HG03045 (cell line): Measurements from ENCODE around the gene NOC2L.
A peak's percentile ranks its signal among the peaks of the same experiment; 100 is the strongest.

ENCODE experiments used
- ATAC-seq: cut with Tn5 transposase; IDR thresholded peaks from one replicate; pipeline ENCODE4 v1.9.1; 2021; ENCODE audit warnings: mild to moderate bottlenecking, moderate library complexity; ENCODE audit not compliant: unreplicated experiment

NOC2L gene

DNA sequence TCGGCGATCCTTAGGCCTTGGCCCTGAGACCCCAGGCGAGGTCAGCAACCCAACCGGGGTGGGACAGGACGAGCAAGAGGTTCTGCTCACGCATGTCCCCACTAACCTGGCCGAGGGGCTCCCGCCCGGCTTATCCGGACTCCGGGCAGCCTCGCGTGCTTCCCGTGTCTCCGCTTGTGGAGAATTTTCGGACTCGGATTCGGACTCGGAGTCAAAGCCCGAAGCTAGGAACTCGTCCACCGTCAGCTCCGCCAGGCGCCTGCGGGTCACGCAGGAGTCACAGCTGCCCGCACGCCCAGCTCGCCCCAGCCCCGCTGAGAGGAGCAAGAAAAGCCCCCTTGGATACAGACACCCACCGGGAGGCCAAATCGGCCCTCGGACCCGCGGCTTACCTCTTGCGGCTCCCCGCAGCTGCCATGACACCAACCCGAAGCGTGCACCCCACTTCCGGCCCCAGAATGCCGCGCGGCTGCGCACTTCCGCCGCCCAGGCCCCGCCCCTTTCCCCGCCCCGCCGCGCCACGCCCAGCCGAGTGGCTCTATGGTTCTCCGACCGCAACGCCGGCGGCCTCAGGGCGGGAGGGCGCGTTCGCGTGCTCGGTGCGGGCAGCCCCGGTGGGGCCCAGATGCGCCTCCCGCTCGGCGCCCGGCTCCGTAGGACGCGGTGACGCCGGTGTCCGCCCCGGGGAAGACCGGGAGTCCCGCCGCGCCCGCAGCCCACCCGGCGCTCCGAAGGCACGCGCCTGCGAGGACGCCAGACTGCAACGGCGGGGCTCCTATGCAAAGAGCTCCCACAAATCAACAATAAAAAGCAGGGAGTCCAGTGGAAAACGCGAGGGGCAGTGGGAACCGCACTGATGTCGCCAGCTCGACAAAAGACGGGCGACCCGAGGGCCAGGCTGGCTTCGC lies at the start of gene NOC2L:
Gene NOC2L (minus strand): TSS at position 434 of the 908 bp plus-strand sequence. CDS start 16 bp downstream, at position 418.
- peak; percentile 58 for ATAC-seq

DNA sequence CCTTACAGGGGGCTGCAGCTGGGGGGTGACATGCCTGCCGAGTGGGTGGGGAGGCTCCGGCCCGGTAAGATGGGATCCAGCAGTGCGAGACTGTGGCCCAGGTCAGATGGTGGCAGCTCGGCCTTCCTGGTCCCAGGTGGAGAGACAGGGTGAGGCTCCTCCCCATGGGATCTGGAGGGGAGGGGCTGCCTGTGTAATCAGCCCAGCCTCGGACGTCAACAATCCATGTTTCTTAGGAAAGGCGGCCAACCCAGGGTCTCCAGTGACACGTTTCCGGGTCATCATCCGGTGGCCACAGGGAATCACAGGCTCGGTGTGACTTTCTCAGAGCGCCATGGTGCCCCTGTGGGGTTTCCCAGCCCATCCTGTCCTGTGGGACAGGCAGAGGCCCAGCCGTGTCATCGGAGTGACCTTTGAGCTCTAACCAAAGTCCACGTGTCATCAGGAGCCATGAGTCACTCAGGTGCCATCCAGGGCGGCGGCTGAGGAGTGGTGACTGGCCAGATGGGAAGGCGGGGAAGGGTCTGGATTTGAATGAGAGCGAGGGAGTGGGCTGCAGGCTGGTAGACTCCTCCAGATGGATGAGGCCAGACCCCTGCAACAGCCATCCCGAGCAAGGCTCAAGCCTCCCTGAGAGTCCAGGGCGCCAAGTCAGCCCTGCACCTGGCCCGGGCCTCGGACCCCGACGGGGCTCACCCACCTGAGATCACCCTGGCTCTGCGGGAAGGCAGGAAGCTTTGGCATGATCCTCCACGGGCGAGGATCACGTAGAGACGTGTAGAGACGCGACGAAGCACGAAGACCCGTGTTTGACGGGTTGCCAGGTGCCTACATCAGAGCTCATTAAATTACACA lies 47.5 kb upstream of the NOC2L start:
- no peak for ATAC-seq

DNA sequence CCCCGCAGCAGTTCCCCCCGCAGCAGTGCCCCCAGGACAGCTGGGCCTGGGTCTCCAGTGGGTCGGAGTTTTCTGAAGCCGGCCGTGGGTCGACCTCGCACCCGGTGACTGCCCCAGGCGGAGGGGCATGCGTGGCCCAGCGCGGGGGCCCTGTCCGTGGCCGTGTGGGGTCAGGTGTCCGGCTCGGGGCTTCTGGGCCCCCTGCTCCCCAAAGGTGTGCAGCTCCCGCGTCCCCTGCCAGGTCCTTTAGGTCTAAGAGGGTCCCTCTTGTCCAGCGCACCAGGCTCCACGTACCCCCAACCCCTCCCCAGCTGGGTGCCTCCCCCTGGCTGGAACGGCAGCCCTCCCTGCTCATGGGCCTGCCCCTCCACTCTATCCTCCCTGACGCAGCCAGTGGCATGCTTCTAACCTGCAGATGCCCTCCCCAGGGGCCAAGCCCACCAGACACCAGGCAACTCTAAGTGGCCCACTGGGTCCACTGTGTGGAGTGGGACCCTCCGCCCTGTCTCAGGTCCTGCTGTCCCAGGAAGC lies 46.8 kb upstream of the NOC2L start:
- no peak for ATAC-seq

DNA sequence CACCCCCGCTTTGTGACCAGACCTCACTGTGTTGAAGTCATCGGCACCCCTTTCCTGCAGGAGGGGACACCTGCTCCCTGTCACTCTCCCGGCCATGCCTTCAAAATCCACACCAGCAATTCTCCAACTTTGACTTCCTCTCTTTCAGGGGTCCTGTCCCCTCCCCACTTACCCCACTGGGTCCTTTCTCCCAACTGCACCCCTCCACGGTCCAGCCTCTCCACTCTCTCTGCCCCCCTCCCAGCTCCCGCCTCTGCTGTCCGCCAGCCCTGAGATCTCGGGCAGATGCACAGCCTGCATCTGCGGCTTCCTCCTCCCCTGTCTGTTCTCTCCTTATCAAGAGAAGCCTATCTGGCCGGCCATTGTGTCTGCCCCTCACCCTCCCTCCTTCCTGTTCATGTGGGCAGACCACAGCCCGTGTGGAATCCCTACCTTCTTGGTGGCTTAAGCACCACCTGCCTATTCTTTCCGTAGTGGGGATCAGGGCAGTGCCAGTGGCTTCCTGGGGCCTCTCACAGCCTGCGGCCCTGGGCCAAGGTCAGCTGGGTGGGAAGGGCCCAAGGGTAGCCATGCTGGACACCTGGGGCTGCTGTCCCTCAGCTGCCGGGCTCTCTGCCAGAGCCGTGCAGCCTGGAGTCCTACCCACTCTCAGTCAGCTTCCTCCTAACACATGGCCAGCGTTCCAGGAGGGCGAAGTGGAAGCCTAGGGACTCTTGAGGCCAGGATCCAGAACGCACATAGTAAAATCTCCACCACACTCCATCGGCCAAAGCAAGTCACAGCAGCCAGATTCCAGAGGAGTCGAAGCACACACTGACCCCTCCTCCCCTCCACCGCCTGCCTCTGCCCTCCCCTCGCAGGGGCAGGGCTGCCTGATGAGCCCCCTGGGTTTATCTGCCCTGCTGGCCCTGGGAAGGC lies 46.0 kb upstream of the NOC2L start:
- ATAC-seq, result no peak

DNA sequence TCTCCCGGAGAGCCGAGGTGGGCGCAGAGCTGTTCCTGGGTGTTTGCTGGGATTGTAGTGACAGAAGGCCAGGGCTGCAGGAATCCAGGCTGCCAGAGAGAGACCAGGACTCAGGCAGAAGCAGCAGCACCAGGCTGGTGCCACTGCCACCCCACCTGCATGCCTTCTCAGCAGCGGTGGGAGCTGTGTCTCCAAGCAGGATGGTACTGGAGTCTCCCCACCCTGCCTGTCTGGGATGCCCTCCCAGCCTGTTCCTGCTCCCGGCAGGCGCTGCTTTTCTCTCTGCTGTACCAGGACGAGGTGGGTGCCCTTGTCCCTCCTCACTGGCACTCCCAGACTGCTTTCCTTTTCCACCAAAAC lies 45.3 kb upstream of the NOC2L start:
- ATAC-seq, result no peak

DNA sequence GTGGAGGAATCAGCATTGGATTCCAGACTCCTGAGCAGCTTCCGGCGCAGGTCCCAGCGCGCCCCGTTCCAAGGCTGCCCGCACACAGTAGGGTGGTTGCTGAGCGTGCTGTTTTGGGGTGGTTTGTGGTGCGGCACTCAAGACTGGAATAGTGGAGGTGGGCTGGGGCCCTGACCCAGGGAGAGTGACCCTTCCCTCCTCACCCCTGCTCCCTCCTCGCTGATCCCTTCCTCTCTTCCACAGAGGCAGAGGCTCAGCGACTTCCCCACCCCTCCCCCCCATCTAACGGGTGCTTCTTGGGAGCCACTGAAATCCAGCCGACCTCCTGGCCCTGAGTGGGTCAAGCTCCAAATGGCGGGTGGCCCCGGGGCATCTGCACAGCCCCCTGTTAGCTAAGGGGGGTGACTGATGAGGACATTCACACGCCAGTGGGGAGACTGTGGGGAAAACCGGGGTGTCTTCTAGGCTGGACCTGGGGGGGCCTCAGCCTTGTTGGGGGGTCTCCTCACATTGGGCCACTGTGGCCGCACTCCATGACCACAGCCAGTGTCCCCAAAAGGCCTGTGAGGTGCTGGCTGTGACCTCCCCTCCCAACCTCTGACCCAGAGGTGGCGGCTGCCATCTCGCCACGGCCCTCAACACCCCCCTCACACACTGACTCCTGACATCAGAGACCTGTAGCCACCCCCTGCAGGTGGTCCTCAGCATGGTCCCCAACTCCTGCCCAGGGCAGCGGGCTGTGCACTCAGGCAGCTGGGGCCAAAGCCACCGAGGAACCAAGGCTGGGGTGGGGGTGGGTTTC lies 44.8 kb upstream of the NOC2L start:
- no peak for ATAC-seq

DNA sequence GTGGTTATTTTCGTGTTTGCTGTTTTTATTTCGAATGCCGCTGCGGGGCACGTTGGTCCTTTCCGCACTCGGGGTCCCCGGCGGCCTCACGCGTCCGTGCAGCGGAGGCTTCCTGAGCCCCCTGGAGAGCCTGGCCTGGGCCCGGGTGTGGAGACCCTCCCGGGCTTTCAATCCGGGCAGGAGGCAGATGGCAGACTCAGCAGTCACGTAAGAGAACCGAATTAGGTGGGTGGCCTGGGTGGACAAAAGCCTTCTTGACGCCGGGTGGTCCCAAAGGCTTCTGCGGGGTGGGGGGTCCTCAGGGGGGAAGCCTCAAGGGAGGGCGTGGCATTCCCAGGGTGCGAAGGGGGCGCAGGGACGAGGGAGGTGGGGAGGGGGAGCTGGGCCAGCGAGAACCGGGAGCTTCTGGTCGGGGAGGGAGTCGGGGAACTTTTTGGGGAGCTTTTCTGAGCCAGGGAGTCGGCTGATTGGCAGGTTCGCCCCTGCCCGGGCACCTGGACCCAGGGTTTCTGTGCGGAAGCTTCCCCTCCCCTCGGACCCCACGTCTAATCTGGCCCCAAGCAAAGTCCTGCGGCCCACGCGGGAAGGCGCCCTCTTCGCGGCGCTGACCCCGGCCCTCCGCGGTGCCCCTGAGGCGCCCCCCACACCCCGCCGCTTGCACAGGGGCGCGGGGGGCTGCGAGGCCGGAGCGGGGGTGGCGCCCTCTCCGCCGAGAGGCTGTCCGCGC lies 42.2 kb upstream of the NOC2L start:
- ATAC-seq, result no peak

DNA sequence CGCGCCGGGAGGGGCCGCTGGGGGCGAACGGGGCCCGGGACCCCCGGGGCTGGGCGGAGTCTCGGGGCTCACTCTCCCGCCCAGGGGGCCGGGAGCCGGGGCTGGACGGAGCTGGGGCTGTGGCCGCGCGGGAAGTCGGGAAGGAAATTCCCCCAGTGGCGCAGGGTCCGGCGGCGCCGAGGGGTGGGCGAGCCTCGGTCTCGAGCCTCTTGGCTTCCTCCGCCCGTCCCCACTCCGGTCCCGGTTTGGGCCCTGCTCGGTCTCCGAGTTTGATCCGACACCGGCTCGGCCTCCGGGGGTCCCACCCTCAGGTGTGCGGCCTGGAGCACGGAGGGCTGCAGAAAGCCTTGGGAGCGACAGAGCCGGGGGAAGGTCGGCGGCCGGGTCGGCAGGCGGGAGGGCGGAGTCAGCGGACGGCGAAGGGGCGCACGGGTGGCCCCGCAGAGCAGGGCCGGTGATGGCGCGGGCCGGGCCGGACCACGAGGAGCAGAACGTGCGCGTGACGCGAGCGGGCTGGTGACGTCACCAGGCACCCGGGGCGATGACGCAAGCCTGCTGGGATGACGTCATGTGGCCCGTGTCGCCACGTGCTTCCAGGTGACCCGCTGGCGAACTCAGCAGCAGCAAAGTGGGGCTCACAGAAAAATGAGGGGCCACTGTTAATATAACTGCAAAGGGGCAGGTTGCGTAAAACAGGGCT lies 41.5 kb upstream of the NOC2L start:
- ATAC-seq, result peak; percentile 23

DNA sequence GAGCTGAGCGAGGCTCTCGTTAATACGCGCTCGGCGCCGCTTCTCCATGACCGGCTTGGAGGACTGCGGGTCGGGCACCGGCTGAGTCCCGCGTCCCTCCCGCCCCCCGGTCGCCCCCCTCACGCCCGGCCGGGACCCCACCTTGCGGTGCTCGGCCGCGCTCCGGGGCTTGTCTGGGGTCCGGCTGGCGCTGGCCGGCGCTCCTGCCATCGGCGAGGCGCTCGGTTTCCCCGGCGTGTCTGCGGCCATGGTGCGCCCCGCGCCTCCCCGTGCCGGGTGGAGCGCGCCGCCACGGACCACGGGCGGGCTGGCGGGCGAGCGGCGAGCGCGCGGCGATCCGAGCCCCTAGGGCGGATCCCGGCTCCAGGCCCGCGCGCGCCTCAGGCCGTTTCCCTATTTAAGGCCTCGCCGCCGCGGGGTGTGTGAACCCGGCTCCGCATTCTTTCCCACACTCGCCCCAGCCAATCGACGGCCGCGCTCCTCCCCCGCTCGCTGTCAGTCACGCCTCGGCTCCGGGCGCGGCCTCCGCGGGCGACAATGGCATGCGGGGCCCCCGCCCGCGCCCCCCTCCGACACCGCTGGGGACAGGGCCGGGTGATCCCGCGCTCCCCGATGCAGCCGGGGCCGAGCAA lies 40.8 kb upstream of the NOC2L start, which contains the start of gene HES4:
Gene HES4 (minus strand): TSS at position 373 of the 632 bp plus-strand sequence. CDS start 124 bp downstream, at position 249.
- ATAC-seq, result peak; percentile 40

DNA sequence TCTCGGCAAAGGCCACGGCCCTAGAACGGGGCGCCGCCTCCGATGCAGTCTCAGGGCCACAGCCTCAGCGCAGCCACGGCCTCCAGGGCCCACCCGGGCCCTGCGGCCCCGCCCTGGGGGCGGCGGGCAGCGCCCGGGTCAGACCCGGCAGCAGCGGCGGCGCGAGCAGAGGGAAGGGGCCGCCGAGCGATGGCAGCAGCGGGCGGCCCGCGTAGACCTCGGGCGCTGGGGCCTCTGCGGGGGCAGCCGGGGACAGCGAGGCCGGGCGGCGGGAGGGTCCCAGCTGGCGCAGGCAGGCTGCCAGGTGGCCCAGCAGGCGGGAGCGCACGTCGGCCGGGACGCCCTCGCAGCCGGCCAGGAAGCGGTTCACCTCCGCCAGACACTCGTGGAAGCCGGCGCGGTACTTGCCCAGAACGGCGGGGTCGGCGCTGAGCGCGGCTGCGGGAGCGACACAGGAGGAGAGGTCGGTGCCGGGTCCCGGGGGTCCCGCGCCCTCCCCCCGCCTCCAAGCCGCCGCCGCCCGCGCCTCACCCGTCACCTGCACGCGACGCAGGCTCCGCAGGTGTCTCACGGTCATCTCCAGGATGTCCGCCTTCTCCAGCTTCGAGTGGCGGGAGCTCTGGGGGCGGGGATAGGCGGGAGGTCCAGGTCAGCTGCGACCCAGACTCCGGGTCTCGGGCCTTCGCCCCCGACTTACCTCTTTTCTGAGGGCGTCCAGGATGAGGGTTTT lies 40.1 kb upstream of the NOC2L start:
- no peak for ATAC-seq

DNA sequence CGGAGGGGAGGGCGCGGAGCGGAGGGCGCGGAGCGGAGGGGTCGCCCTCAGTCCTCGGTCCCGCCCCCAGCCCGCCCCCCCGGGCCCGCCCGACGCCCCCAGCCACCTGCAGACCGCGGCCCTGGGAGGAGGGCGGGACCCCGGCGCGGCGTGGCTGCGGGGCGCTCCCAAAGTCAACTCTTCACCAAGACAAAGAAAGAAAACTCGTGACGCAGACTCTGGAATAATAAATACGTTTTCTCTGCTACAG lies 39.6 kb upstream of the NOC2L start:
- no peak for ATAC-seq

DNA sequence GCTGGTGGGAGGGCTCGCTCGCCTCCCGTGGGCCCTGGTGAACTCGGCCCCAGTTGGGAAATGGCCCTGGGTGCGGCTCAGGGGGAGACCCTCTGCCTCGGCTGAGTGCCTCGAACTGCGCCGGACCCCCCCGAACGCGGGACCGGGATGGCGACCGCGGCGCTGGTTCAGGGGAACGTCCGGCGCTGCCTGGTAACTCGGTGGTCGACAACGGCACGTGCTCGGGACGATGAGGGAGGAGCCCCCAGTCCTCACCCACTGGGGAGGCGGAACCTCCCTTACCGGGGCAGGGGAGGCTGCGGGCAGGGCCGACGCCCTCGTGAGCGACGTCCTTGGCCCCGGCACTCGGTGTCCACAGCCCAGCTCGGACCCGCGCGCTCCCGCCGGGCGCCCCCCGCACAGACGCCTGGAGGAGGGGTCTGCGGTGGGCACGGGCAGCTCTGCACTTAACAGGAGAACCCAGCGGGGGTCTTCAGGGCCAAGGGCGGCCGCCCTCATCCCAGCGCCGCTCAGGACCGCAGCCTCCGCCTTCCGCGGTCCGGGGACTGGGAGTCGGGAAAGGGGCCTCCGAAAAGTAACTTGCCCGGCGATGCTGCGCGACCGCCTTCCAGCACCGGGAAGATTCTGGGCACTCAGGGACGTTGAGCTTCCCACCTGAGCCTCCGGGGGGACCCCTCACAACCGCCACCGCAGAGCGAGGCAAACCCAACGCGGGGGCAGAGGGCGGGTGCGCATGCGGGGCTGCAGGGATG lies 39.1 kb upstream of the NOC2L start:
- no peak for ATAC-seq

DNA sequence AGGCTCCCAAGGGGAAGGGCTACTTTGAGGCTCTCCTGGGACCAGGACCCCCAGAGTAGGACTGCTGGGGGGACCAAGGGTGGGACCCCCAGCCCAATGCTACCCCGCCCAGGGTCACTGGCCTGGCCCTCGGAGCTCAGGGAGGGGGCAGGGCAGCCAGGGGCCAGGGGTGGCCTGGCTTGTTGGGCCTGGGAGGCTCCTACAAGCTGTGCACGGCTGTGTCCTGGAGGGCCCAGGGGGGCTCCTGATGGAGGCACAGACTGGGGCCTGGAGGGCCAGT lies 38.6 kb upstream of the NOC2L start:
- ATAC-seq, result no peak

DNA sequence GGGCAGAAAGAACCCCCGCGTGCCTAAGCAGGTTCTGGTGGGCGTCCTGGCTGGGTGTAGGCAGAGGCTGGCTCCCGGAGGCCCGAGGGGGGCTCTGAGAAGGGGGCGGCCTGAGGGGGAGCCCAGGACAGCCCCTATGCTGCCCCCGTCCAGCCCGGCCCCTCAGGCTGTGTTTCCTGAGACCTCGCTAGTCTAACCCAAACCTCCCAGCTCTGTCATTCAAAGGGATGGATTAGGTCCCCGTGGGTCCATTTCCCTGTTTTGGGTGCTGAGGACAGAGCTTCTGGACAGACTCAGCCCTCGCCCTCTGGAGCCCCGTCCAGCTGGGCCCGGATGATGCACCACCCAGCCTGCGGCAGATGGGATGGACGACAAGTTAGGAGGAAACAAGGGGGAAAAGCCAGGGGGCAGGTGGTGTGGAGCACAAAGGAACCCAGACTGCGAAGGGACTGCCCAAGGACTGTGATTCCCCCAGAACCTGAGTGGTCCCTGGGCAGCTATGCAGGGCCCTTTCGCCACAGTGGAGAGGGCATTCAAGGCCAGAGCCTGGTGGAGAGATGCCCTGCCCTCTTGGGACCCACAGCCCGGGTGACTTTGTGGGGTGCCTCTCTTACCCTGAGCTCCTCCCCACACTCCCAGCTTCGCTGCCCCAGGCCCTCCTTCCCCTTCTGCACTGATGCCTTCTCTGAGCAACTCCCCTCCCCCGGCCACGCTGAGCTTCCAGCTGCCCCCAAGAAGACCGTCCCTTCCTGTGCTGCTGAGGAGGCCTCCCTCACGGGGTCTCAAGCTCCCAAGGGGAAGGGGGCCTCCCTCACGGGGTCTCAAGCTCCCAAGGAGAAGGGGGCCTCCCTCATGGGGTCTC lies 38.0 kb upstream of the NOC2L start:
- ATAC-seq, result no peak

DNA sequence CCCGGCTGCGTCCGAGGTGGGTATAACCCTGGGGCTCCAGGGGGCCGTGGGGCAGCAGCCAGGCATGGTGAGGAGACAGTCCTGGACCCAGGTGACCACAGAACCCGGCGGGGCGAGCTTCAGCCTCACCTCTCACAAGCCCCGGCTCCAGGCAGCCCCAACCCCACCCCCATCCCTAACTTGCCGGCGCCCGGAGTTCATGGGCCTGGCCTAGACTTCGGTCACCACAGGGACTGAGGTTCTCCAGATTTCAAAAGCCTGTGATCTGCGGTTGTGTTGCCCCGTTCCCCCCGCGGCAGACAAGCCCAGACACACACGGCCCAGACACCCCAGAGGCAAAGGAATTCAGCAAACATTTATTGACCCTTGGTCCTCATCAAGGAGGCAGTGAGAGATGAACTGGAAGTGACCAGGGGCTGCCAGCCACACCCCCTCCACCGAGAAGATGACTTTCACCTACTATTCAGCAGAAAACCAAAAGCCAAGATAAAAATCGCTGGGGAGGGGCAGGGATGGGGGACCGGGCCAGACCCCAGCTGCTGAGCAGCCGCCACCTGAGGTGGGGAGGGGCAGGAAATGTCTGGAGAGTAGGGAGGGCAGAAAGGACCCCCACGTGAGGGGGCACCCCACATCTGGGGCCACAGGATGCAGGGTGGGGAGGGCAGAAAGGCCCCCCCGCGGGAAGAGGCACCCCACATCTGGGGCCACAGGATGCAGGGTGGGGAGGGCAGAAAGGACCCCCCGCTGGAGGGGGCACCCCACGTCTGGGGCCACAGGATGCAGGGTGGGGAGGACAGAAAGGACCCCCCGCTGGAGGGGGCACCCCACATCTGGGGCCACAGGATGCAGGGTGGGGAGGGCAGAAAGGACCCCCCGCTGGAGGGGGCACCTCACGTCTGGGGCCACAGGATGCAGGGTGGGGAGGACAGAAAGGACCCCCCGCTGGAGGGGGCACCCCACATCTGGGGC lies 36.9 kb upstream of the NOC2L start:
- no peak for ATAC-seq
